Erythroblast (primary cell): ENCODE results near the gene MGRN1.
"Not testable (repeated sequence)": the region's sequence is repeated elsewhere in the genome, so short reads cannot be mapped to it uniquely, and the experiment has no call there.

Source experiments
- GATA1 ChIP-seq: IDR thresholded peaks from 2 replicates; pipeline ENCODE4 v1.6.1; 2011; ENCODE audit warnings: low read depth, mild to moderate bottlenecking, control low read depth, low read length, moderate library complexity
- POLR2A ChIP-seq: IDR thresholded peaks from 2 replicates; pipeline ENCODE4 v1.6.1; 2011; ENCODE audit warnings: mild to moderate bottlenecking, low read length

DNA sequence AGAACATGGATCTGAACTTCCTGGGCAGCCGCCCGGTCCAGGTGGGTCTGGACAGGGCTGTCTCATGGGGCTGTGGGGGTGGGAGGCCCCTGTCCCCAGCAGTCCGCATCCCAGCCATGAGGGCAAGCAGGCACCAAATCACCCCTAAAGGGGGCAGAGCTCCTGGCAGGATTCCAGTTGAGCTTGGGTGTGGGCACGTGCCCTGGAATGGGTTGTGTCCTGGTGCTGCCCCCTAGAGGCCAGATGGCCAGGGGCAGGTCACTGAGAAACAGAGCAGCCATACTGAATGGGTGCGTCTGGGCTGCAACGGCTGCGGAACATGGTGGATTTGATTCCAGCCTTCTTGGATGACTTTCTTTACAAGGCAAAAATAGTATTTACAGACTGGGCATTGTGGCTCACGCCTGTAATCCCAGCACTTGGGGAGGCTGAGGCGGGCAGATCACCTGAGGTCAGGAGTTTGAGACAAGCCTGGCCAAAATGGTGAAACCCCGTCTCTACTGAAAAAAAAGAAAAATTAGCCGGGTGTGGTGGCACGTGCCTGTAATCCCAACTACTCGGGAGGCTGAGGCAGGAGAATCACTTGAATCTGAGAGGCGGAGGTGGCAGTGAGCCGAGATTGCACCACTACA is 25.9 kb downstream of the MGRN1 start:
- TF ChIP-seq POLR2A, GATA1: not testable (repeated sequence)
